Right hindlimb (tissue), 1 donor: ENCODE data around the gene GSTA2.
"Not testable (repeated sequence)": the region's sequence is repeated elsewhere in the genome, so short reads cannot be mapped to it uniquely, and the experiment has no call there.

ENCODE experiments used
- DNase-seq: peaks from one replicate; pipeline ENCODE4 v3.0.0-alpha.2; 2018

GSTA2 gene

DNA sequence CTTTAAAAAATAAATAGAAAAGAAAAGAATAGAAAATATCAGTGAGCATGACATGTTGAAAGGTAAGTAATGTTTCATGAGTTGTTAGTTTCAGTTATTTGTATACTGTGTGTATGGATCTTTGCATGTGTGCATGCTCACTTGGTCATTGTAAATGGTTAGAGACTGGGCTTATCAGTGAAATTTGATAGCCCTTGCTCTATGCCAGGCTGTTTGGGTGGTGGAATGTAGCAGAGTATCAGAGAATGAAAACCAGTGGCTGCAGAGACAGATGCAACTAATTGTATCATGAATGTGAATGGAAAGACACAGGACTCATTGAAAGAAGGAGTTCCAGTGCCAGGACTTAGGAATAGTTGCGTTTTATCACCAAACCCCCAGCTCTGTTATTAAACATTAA lies 4.2 kb downstream of the GSTA2 start:
- no peak for DNase-seq

DNA sequence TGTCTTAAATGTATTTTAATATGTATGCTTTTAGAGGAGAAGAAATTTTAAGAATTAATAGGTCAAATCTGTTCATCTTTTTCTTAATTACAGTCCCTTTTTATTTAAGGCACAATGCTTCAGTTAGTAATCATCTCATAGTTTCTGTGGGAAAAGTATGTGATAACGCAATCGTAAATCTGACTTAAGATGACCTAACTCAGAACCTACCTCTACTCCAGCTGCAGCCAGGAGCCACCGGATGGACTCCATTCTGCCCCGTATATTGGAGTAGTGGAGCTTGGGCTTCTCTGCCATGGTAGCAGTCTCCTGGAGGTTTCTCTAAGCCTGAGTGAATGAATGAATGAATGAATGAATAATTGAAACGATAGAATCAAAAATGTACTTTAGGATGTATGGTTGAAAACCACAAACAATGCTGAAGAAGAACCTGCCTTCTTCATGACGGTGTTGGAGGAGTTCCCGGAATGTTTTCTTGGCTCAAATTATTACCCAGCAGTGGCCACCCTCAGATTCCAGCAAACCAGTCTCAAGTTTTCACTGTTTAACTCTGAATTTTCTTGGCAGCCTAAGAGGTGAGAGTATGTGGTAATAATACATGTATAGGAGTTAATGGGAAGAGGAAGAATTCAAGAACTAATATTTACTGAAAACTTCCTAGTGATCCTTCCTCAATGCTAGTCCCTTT lies 5.5 kb downstream of the GSTA2 start:
- DNase-seq, result not testable (repeated sequence)

DNA sequence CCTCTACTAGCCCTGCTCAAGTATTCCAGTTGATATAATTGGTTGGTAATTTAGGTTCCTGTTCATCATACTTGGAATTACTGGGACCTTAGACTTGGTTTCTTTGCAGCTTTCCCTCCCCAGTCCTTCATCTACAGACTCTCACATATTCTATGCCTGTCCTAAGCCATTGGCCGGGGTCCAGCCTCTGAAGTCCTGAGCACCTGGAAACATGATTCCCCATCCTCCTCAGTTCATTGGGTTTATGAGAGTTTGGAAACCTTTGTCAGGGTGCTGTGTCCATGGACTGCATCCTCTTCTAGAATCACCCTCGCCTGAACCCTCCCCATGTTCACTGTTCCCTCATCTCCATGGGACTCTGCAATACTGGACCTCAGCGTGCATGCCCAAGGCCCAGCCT lies 8.8 kb downstream of the GSTA2 start:
- no peak for DNase-seq

DNA sequence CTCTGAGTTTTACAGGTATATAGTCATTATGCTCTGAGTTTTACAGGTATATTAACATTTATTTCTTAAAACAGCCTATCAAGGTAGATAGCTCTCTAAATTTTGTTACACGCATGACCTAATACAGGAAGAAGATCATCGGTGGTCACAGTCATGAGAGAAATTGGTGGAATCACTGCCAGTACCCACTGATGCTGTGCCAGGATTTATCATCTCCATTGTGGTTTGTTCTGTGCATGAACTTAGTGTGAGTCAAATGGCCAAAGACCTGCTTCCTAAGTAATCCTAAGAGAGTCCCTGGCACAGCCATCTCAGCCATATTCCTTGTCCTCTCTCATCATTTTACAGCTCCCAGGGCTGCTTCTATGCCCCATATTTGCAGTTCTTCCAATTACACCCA lies 10.1 kb downstream of the GSTA2 start:
- DNase-seq, result not testable (repeated sequence)

DNA sequence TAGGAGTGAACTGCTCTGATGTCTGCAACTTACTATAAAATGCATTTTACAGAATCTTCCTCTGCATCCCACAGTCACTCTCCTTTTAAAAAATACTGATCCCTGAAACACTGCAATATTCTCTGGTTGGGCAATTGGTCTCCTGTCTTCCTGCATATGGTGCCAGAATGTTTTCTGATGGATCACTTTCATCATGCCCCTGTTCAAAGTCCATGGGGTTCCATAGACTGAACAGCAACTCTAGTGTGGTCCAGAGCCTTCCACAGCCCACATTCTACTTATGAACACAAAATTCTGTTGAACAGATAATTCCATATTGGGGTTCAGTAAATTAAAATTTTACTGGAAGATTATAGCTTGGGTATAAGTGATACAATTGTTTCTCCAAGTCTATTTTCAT lies 11.0 kb downstream of the GSTA2 start:
- no peak for DNase-seq

DNA sequence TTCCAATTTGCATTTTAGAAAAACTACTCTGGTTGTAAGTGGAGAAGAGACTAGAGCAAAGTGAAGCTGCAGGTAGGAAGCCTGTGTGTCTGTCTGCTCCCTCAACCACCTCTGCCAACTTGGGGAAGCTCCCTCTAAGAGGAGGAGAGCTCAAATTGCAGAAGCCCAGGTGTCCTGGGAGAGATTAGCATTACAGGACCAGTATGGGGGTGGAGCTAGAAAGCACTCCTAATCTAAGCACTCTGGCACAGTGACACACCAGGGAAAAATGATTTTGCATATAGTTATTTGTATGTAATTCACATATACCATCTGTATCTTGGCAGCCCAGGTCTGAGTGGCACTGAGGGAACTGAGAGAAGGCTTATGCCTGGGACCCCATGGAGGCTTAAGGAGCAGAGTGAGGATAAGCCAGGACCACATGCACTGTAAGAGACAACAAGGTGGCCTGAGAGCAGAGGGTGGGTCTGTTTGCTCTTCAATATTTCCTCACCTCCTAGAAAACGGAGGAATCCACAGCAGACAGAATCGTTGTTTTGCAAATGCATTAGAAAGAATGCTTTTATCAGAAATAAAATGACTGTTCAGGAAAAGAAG lies 13.6 kb downstream of the GSTA2 start:
- DNase-seq, result no peak

DNA sequence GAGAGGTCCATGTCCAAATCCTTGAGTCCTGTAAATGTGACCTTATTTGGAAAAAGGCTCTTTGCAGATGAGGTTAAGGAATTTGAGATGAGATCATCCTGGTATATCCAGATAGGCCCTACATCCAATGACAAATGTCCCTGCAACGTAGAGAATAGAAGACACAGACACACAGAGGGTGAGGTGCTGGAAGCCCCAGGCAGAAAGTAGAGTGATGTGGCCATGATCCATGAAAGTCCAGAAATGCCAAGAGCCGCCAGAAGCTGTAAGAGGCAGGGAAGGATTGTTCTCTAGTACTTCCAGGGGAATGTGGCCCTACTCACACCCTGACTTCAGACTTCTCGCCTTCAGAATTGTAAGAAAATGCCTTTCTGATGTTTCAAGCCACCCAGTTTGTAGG lies 16.0 kb downstream of the GSTA2 start:
- not testable (repeated sequence) for DNase-seq

DNA sequence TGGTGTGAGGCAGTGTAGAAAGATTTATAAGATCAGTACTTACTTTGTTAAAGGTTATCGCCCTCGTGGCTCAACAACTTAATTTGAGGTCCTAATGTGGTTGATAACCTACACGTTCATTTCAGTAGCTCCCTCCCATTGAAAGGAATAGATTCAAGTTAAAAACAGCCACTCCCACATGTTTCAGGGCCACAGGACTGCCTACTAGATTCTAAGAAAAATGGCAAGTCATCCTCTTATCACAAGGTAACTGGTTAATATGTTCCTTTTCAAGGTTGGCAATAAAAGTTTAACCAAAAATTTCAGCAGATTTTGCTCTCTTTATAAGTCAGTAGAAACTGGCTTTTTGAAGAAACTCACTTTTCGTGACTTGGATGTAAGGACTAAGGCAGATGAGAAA lies 17.1 kb downstream of the GSTA2 start:
- no peak for DNase-seq

DNA sequence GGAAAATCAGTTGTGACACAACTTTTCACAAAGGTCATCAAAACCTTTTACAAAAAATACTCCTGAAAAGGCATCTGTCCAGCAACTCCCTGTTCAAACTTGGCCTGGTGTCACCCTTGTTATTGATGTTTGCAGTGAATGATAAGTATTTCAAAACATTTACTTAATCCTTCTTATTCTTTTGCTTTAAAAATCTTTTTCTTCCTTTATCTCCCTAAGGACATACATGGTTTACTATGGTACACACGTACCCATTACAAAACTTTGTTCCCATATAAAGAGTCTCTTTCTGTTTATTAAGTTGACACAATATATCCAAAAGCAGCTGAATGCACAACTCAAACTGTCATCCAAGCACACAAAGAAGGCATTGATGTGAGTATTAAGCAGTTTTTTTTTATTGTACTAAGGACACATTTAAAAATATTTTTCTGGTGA lies 17.5 kb downstream of the GSTA2 start:
- DNase-seq, result no peak

DNA sequence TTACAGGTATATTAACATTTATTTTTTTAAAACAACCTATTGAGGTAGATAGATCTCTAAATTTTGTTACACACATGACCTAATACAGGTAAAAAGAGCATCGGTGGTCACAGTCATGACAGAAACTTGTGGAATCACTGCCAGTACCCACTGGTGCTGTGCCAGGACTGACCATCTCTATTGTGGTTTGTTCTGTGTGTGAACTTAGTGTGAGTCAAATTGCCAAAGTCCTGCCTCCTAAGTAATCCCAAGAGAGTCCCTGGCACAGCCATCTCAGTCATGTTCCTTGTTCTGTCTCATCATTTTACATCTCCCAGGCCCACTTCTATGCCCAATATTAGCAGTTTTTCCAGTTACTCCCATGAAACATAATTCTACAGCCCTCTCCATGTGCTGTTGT lies 21.4 kb downstream of the GSTA2 start:
- DNase-seq, result no peak

DNA sequence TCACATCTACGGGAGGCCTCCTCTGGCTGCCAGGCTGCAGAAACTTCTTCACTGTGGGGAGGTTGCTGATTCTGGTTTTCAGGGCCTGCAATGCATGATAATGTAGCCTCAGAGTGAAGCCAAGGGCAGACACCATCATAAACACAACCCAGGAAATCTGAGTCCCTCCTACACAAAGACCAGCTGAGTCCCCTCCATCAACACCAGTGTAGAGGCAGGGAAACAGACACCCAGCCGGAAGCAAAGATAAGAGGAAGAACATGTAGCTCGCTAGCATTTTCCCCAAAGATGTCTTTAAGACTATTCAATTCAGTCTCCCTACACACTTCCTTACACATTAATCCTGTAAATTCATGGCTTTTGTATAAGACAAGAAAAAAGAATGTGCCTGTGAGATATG lies 23.6 kb downstream of the GSTA2 start:
- DNase-seq, result no peak

DNA sequence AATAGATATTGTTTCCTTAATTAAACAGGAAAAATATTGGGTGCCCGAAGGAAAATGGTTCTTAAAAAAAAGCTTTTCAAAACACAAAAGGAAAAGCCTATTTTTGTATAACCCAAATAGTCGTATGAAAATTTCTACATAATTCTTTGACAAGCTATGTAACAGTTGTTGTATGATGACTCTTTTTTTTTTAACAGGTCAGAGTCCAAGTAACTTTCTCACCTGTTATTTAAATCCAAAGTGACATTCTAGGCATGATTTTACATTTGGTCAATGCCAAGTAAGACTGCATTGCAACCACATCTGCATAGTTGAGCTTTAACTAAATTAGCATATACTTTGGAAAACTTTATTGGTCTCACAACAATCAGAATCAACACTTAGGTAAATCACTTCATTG lies 24.1 kb downstream of the GSTA2 start:
- no peak for DNase-seq

DNA sequence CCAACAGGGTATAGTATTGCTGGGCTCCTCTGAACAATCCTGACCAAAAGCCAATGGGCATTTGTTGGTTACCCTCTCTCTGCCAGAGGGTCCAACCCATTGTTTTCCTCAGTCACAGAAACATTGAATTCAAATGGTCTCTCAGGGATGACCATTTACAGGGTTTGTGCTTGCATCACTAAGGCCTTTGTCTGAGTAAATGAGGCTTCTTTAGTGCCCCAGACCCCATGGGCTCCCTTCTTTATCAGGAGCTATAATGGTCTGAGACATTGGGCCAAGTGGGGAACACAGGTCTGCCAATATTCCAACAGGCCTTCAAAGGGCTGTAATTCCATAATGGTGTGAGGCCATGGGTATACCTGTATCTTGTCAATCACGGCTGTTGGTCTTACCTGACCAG lies 27.1 kb downstream of the GSTA2 start:
- DNase-seq, result no peak

DNA sequence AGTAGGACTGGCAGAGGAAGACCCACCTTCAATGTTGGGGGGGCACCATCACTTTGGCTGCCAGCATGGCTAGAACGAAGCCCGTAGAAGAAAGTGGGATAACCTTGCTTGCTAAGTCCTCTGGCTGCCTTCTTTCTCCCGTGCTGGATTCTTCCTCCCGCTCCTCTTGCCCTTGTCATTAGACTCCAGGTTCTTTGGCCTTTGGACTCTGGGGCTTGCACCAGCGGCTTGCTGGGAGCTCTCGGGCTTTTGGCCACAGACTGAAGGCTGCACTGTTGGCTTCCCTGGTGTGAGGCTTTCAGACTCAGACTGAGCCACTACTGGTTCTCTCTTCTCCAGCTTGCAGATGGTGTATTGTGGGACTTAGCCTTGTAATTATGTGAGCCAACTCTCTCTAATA lies 28.2 kb downstream of the GSTA2 start:
- DNase-seq, result no peak

DNA sequence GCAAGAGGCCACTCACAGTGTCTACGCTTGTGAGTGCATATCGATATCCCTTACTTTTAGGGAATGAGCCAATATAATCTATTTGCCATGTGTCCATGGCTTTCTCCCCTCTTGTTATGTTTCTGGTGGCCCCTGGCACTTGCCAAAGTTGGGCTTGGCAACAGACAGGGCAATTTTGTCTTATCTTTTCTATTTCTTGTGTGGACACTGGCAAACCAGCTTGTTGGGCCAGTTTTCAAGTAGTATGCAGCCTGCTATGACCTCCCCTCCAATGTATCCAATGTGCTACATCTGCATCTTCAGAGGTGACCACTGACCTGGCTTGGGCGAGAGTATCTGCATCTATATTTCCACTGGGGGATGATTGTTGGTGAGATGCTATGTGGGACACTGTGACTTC lies 29.2 kb downstream of the GSTA2 start:
- no peak for DNase-seq

DNA sequence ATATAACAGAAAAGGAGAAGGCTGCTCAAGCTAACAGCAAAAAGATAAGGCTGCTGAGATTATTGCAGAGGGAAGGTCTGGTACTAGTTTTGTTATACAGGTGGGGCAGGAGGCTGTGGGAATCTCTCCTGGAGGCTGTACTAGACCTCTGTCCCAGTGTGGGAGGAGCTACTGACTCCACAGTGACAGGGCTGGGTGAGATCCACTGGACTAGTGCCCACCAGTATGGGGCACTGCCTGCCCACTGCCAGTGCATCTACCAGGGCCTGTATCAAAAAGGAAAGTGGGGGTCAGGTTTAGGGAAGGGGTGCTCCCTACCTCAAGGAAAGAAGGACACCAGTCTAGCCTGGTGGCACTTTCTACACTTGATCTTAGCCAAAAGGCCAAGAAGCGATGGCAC lies 30.1 kb downstream of the GSTA2 start:
- no peak for DNase-seq

DNA sequence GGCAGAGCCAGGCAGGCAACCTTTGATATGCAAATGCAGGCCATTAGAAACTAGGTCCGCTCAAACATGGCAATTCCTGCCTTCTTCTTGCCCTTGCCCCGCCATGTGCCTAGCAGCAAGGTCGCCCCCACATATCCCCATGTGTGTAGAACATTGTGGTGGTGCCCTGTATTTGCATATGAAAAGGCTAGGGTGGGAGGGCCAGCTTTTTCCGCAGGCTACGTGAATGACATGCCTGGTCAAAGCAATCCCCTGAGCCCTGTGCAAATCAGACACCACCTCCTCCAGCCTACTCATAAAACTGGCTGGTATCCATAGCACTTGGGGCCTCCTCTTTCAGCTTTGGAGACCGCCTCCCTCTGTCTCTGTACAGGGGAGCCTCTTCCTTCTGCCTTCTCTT lies 31.6 kb downstream of the GSTA2 start:
- DNase-seq, result no peak

DNA sequence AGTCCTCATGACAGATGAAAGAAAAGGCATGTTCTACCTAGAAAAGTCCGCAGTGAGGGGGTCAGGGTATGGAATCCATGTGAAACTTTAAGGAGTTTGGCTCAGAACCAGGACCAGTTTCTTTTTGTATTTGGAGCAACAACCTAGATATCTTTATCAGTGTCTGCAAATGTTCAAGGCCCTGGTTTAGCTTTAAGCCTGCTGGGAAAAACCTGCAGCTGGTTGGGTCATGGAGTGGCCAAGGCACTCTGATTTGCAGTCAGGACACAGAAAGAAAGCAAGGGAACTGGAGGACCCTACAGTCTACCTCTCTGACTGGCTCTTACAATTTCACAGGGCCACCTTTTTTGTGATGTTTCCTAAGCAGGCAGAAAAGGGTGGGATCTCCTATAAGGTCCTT lies 33.7 kb downstream of the GSTA2 start:
- DNase-seq, result no peak

DNA sequence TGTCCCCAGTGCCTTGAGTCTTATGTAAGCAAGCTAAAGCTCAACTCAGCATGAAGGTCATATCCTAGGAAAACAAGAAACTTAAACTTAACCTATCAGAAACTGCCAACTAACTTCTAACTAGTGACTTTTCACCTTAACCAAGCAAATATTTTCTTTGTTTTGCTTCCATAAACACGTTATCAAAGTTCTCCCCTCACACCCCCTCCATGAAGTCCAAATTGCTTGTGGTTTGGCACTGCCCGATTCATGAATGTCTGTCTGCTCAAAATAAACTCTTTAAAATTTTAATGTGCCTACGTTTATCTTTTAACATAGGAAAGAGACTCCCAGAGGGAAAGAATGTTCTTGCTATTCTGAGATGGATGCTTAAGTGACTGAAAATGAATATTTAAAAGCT lies 34.9 kb downstream of the GSTA2 start:
- DNase-seq, result no peak

DNA sequence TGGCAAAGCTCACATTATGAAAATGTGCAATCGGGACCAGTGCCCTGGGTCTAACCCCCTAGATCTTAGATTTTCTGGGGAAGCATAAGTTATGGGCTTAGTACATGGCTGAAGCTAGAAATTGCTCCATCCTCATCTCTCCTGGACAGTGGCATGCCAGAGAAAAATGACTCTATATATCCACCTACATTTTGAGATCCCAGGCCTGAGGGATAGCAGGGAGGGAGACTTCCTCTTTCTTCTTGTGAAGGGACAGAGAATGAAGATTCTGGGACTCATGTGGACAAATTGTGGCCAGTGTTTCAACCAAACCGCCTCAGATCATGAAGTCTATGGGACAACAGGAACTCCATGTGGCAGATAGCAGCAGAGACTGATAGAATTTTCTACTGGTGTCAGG lies 35.4 kb downstream of the GSTA2 start:
- no peak for DNase-seq

DNA sequence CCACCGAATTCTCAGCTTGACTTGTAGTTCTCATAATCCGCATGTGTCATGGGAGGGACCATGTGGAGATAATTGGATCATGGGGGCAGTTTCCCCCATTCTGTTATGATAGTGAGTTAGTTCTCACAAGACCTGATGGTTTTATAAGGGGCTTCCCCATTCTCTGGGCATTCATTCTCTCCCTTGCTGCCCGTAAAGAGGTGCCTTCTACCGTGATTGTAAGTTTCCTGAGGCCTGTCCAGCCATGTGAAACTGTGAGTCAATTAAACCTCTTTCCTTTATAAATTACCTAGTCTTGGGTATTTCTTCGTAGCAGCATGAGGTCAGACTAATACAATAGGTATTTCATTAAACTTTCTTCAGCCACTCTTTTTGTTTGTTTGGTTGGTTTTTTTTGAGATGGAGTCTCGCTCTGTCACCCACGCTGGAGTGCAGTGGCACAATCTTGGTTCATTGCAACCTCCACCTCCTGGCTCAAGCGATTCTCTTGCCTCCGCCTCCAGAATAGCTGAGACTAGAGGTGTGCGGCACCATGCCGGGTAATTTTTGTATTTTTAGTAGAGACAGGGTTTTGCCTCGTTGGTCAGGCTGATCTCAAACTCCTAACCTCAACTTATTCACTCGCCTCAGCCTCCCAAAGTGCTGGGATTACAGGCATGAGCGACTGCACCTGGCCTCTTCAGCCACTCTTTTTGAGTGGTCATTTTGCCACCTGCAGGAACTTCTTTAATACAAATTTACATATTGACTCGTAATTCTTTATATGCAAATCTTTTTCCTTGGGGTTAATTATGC lies 36.3 kb downstream of the GSTA2 start:
- no peak for DNase-seq

DNA sequence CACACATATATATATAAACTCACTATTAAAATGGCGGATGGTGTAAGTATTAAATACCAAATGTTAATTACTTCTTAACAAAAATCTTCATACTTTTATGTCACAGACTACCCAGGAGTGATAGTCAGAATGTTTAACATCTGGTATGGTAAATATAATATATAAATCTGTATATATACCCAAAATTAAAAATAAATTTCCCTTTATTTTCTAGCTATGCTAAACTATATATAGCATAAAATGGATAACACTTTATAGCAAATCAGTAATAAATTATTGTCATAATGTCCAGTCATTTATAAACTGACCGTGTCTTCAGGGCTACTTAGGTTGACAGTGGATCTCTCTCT lies 37.1 kb downstream of the GSTA2 start:
- DNase-seq, result no peak

DNA sequence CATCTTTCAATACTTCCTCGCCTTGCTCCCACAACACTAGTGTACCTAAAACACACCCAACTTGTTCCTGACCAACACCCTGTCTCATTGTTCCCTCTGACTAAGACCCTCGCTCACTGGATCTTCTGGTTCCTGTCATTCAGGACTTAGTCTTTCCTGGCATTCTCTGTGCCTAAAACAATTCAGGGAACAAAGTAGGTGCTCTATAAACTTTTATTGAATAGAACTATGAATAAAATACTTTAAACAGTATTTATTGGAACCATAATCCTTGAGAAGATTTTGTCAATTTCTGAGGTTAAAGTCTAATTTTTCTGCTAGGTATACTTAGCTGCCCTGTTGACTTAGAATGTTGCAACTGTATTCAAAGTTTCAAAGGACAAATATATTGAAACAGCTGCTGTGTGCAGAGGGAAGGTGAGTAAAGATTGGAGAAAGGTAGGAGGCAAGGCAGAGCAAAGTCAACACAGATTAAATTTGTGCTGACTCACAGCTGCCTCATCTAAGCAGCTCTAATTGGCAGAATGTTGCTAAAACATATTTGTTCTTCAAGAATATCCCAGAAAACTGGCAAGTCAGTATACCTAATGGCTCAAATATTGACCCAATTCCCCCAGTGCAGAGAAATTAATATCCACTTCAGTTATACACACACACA lies 37.6 kb downstream of the GSTA2 start:
- no peak for DNase-seq

DNA sequence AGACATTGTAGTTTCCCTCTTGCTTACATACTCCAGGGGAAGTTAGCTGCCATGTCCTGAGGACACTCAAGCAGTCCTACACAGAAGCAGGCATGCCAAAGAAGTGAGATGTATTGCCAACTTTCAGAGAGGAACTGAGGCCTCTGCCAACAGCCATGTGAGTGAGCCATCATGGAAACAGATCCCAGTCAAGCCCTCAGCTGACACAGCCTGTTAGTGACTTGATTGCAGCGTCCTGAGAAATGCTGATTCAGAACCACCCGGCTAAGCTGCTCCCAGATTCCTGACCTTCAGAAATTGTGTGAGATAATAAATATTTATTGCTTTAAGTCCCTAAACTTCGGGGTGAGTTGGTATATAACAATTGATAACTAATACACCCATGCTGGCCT lies 38.1 kb downstream of the GSTA2 start:
- DNase-seq, result no peak
